Head of caudate nucleus (tissue), 42 donors: ENCODE measurements around the gene CD44.
"Not testable (repeated sequence)": the region's sequence is repeated elsewhere in the genome, so short reads cannot be mapped to it uniquely, and the experiment has no call there.

ENCODE experiments used
- DNase-seq, 42 donors: peaks; one replicate each; pipeline versions ENCODE4 v3.0.0 to v3.0.0-alpha.2; 2020 to 2021; ENCODE audit warnings: mixed read lengths in 7 of 42
- intact Hi-C: fragments of 100-400 bp; cut with DNase I; formaldehyde crosslinking; loops from one replicate; pipeline ENCODE4 v1.15.0; 2022

The CD44 gene

DNA sequence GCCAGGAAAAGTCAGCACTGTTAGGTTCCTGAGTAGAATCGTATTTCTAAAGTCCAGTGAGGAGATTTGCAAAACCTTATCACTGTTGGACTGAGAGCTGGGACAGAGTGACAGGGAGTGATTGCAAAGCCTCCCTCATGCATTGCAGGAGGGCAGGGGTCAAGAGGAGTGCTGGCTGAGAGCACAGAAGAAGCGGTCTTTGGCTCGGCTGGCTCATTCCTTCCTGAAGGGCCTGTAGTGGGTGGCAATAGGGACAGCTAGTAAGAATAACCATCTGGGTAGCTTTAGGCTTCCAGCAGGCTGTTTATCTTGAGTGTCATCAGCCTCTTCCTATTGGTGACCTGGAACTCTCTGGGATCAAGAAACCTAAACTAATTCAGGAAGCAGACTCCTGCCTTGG lies 53.4 kb downstream of the CD44 start:
- no peak for DNase-seq

GRCh38 chr11:35193767-35194166 lies 54.8 kb downstream of the CD44 start:
- DNase-seq = no peak
- intact Hi-C loops = no loop called here

More for the DNA sequence above, 53.4 kb downstream of the CD44 start:
- intact Hi-C loops = no loop called here

GRCh38 chr11:35197292-35197691 lies 58.3 kb downstream of the CD44 start:
- intact Hi-C loops = no loop called here

GRCh38 chr11:35200811-35201341 lies 61.9 kb downstream of the CD44 start:
- intact Hi-C loops = no loop called here
- no peak for DNase-seq

More at GRCh38 chr11:35197292-35197691, 58.3 kb downstream of the CD44 start:
- DNase-seq = no peak

GRCh38 chr11:35204614-35205013 lies 65.6 kb downstream of the CD44 start:
- DNase-seq = no peak
- intact Hi-C loops = no loop called here

DNA sequence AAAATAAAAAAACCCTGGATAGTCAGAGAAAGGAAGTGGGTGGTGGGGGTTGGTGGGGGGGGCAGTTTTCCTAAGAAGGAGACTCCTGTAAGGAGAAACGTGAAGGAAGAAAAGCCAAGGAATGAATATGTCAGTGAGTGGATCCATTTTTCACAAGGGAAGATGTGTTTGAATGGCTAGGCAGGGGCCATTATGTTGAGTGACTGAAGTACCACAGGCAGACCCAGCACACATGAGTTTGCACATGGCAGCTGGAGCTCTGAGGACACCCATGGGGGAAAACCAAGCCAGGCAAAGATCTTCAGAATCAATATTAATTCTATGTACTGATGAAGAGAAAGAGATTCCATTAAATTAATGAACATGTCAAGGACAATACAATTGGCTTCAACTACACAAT lies 67.6 kb downstream of the CD44 start:
- no peak for DNase-seq
- intact Hi-C loops = no loop called here

GRCh38 chr11:35207471-35208403 lies 68.8 kb downstream of the CD44 start:
- intact Hi-C loops = no loop called here
- no peak for DNase-seq

GRCh38 chr11:35208795-35209194 lies 69.8 kb downstream of the CD44 start:
- DNase-seq = no peak
- intact Hi-C loops = no loop called here

GRCh38 chr11:35210876-35211546 lies 72.0 kb downstream of the CD44 start:
- DNase-seq = peak in 1 of 42 donors; percentile 9
- intact Hi-C loops = no loop called here

DNA sequence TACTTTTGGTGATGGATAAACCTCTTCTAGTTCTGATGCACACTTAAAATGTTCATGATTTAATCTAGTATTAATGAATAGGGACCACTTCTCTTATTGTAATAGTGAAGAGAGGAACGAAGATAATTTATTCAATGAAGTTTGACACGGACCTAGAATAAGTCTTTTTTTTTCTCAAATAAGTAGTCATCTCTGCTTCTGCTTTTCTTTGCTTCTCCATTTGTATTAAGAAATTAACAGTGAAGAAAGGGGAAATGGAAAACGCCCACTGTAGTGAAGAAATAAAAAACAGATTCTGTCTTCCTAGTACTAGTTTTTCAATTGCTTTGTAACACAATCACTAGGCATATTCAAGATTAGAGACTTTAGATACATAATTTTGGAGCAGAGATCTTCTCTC lies 73.0 kb downstream of the CD44 start:
- no peak for DNase-seq
- intact Hi-C loops = no loop called here

DNA sequence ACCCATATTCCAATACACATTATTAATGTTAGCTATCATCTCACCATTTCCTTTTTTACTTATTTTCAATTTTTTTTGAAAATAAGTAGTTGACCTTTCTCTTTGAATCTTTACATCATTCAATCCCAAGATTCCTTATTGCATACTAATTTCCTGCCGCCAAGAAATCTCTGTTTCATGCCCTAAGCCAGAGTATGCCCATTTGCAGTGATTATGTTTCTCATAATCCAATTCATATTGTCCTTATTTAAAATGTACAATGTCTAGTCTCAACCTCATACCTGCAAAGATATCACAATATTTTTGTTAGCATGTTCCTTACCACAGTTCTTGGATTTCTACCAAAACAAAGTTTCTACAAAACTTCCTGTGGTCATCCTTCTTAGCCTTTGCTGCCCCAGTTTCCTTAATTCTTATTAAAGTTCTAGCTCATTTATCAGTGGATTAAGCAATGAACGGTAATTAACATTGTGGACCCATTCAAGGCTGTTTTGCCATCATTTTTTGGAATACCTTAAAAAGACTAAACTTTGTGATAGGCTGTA lies 75.3 kb downstream of the CD44 start:
- DNase-seq = no peak
- intact Hi-C loops = no loop called here

GRCh38 chr11:35214792-35215193 lies 75.8 kb downstream of the CD44 start:
- DNase-seq = no peak
- intact Hi-C loops = no loop called here

- intact Hi-C loops = no loop called here
- no peak for DNase-seq
Observed at GRCh38 chr11:35215945-35216344, 77.0 kb downstream of the CD44 start.

DNA sequence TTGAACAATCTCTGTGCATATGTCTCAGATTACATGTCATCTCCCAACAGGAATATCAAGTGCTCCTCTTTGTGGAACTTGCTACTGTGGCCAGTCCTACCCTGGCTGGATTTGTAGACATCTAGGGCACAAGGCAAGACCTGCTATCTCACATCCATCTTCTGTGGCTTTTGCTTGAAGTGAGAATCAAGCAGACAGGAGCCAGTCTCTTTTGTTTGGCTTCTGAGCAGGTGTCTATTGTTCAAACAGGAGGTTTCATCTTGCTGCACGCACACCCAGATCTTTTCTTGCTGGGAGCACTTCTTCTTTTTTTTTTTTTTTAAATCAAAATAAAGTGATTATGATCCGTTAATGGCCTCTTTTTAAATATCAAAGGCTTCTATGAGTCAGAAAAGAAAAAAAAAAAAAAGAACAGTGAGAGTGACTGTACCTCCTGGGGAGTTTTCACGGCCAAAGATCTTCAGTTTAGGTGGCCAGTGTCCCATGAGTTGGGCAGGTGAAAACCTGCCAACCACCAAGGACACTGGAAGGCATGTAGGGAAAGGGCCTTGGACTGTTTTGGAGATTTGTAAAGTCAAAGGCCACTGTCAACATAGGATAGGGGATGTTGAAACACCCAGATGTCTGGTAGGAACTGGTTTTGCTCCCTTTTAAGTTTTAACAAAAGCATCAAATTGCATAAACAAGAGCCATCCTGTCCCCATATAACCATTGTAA lies 78.1 kb downstream of the CD44 start:
- intact Hi-C loops = no loop called here
- no peak for DNase-seq

- intact Hi-C loops = no loop called here
- DNase-seq = no peak
Observed at GRCh38 chr11:35218956-35219355, 80.0 kb downstream of the CD44 start.

GRCh38 chr11:35223371-35223796 lies 84.4 kb downstream of the CD44 start:
- no peak for DNase-seq
- intact Hi-C loops = no loop called here

- no peak for DNase-seq
- intact Hi-C loops = no loop called here
Observed at GRCh38 chr11:35223991-35224390, 85.0 kb downstream of the CD44 start.

- no peak for DNase-seq
- intact Hi-C loops = no loop called here
Observed at GRCh38 chr11:35225946-35226520, 87.1 kb downstream of the CD44 start.

DNA sequence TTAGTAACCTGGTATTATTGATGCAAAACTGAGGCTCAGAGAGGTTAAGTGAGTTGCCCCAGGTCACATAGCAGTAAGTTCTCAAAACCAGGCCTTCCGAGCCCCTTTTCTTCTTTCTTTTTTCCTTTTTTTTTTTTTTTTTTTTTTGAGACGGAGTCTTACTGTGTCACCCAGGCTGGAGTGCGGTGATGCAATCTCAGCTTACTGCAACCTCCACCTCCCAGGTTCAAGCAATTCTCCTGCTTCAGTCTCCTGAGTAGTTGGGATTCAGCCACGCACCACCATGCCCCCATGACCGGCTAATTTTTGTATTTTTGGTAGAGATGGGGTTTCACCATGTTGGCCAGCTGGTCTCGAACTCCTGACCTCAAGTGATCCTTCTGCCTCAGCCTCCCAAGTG lies 87.8 kb downstream of the CD44 start:
- DNase-seq, intact Hi-C loops: not testable (repeated sequence)
